ENCODE measurements around the gene ATRIP.

GRCh38 chr3:48501196-48501595, 54.7 kb downstream of the ATRIP start:
- TF ChIP-seq CTCF (IDR thresholded peaks at IDR 0.05; ENCODE audit: borderline replicate concordance, extremely low read depth, low read length, poor library complexity, severe bottlenecking) (no peak), EZH2 (IDR thresholded peaks at IDR 0.05; ENCODE audit: borderline replicate concordance, low read depth, low read length, severe bottlenecking) (no peak)

Measured in DND-41 (cell line).